Measurements from ENCODE around the gene SEC14L2. TPM values are rescaled to one million over a fixed set of nuclear protein-coding genes. Genes with fewer than 3 reads are reported as not detected.

SEC14L2 gene
- total RNA-seq, 4 donors from 2014 or later = 3.6 to 18.8 (median 13.3) TPM

GRCh38 chr22:30427871-30428270 lies 31.1 kb downstream of the SEC14L2 start:
- no peak for DNase-seq (ENCODE audit: low spot score in 2 of 2)
- WGBS, 2 donors = 73 to 90% methylated on average over 1 of the region's 1 CpG
- TF ChIP-seq POLR2A (IDR thresholded peaks at IDR 0.05) (no peak), CTCF (IDR thresholded peaks at IDR 0.05) (no peak)
- intact Hi-C loops (cut with DNase I; ENCODE audit: low total_unique reads) = loop anchor here (10.0 kb wide), 1 partner anchor 887 kb away; no protein-coding TSS in a partner anchor
- no peak overlapping the region for H3K4me3 ChIP-seq (ENCODE audit: low read depth, poor library complexity, severe bottlenecking)

- WGBS, 2 donors = 52 to 71% methylated on average over 4 of the region's 4 CpGs
- DNase-seq (ENCODE audit: low spot score in 2 of 2) = no peak
Measured at GRCh38 chr22:30429887-30430286, 33.1 kb downstream of the SEC14L2 start.

DNA sequence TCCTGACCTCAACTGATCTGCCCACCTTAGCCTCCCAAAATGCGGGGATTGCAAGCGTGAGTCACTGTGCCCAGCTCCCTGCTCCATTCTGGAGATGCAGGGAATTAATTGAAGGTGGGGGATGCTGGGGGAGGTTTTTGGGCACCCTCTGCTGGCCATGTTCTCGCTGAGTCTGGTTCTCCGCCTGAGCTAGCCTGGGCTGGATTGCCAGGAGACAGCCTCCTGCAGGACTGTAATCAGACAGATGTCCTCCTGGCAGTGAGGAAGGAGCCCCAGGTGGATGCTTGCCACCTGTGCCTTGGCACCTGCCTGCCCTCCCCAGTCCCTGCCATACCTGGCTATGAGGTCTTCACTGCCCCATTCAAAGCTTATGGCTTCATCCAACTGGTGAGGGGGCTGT lies 34.1 kb downstream of the SEC14L2 start:
- 72 to 78% methylated on average over 4 of the region's 4 CpGs for WGBS, 2 donors
- intact Hi-C loops (cut with DNase I; ENCODE audit: low total_unique reads) = no loop called here
- DNase-seq (ENCODE audit: low spot score in 2 of 2) = no peak
- no peak overlapping the region for H3K4me3 ChIP-seq (ENCODE audit: low read depth, poor library complexity, severe bottlenecking)
- no peak for TF ChIP-seq POLR2A (IDR thresholded peaks at IDR 0.05)
- no peak for TF ChIP-seq CTCF (IDR thresholded peaks at IDR 0.05)

More at GRCh38 chr22:30429887-30430286, 33.1 kb downstream of the SEC14L2 start:
- no peak for TF ChIP-seq POLR2A (IDR thresholded peaks at IDR 0.05)
- TF ChIP-seq CTCF (IDR thresholded peaks at IDR 0.05) = no peak
- H3K4me3 ChIP-seq (ENCODE audit: low read depth, poor library complexity, severe bottlenecking) = no peak overlapping the region
- intact Hi-C loops (cut with DNase I; ENCODE audit: low total_unique reads) = loop anchor here (10.0 kb wide), 1 partner anchor 885 kb away; no protein-coding TSS in a partner anchor

GRCh38 chr22:30432096-30432495 lies 35.3 kb downstream of the SEC14L2 start:
- H3K4me3 ChIP-seq (ENCODE audit: low read depth, poor library complexity, severe bottlenecking) = no peak overlapping the region
- DNase-seq (ENCODE audit: low spot score in 2 of 2) = no peak
- WGBS, 2 donors = 89 to 90% methylated on average over 2 to 4 of the region's 4 CpGs
- TF ChIP-seq POLR2A (IDR thresholded peaks at IDR 0.05) (no peak), CTCF (IDR thresholded peaks at IDR 0.05) (no peak)
- intact Hi-C loops (cut with DNase I; ENCODE audit: low total_unique reads) = no loop called here

- 77 to 79% methylated on average over 2 of the region's 2 CpGs for WGBS, 2 donors
- intact Hi-C loops (cut with DNase I; ENCODE audit: low total_unique reads) = no loop called here
Measured at GRCh38 chr22:30432520-30432919, 35.7 kb downstream of the SEC14L2 start.

More at GRCh38 chr22:30432520-30432919, 35.7 kb downstream of the SEC14L2 start:
- no peak overlapping the region for H3K4me3 ChIP-seq (ENCODE audit: low read depth, poor library complexity, severe bottlenecking)
- no peak for TF ChIP-seq CTCF (IDR thresholded peaks at IDR 0.05)
- no peak for TF ChIP-seq POLR2A (IDR thresholded peaks at IDR 0.05)
- DNase-seq (ENCODE audit: low spot score in 2 of 2) = no peak

Data from lower leg skin (tissue), 4 donors.